ENCODE measurements around the gene MIPEP.

Gene MIPEP

DNA sequence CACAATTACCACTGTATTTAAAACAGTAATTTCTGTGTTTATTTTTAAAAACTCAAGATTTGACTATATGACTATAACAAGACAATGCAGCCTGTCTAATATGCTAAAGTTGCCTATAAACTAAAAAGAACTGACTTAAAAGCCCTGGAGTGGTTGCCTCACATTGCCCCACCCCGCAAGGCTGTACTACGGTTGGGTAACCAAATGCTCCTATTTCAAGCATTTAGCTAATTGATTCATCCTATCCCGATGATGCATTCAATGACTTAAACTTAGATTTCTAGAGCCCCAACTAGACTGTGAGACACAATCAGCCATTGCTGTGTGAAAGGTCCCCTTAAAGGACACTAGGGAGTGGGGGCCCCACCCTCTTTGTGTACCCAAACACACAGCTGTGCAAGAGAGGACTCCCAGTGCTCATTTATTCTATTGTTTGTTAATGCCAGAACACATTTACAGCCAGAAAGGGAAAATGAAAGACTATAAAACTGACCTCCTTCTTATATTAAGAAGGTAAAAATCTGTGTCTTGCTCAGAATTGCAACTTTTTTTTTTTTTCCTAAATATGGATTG, 66.9 kb downstream of the MIPEP start:
- H3K36me3 ChIP-seq (ENCODE audit: insufficient read depth, low read length), result no peaks in the 10 kb centered on the region
- H3K4me3 ChIP-seq (ENCODE audit: low read depth in 1 of 2, low read length in 2 of 2), result no peak overlapping the region
- H3K27me3 ChIP-seq (ENCODE audit: control insufficient read depth in 1 of 2, insufficient read depth in 2 of 2, low read length in 2 of 2), result no peaks in the 10 kb centered on the region
- no peak overlapping the region for H3K27ac ChIP-seq (ENCODE audit: low read depth, low read length)
- no peaks in the 10 kb centered on the region for H3K9me3 ChIP-seq (ENCODE audit: low read length)
- H3K4me1 ChIP-seq (ENCODE audit: insufficient read depth, low read length), result no peaks in the 10 kb centered on the region
- no peak overlapping the region for H3K9ac ChIP-seq (ENCODE audit: low read length)

GRCh38 chr13:23820530-23820929, 68.7 kb downstream of the MIPEP start:
- no peak overlapping the region for H3K4me3 ChIP-seq (ENCODE audit: low read depth in 1 of 2, low read length in 2 of 2)
- no peak overlapping the region for H3K27ac ChIP-seq (ENCODE audit: low read depth, low read length)
- no peaks in the 10 kb centered on the region for H3K9me3 ChIP-seq (ENCODE audit: low read length)
- no peaks in the 10 kb centered on the region for H3K36me3 ChIP-seq (ENCODE audit: insufficient read depth, low read length)
- H3K27me3 ChIP-seq (ENCODE audit: control insufficient read depth in 1 of 2, insufficient read depth in 2 of 2, low read length in 2 of 2), result no peaks in the 10 kb centered on the region
- no peak overlapping the region for H3K9ac ChIP-seq (ENCODE audit: low read length)
- H3K4me1 ChIP-seq (ENCODE audit: insufficient read depth, low read length), result no peaks in the 10 kb centered on the region

GRCh38 chr13:23817830-23818229, 71.4 kb downstream of the MIPEP start:
- H3K27ac ChIP-seq (ENCODE audit: low read depth, low read length), result no peak overlapping the region

GRCh38 chr13:23817136-23817535, 72.1 kb downstream of the MIPEP start:
- H3K27ac ChIP-seq (ENCODE audit: low read depth, low read length), result no peak overlapping the region
- H3K4me3 ChIP-seq (ENCODE audit: low read depth in 1 of 2, low read length in 2 of 2), result no peak overlapping the region
- H3K36me3 ChIP-seq (ENCODE audit: insufficient read depth, low read length), result no peaks in the 10 kb centered on the region
- no peaks in the 10 kb centered on the region for H3K27me3 ChIP-seq (ENCODE audit: control insufficient read depth in 1 of 2, insufficient read depth in 2 of 2, low read length in 2 of 2)
- H3K9ac ChIP-seq (ENCODE audit: low read length), result no peak overlapping the region
- H3K4me1 ChIP-seq (ENCODE audit: insufficient read depth, low read length), result no peaks in the 10 kb centered on the region
- no peaks in the 10 kb centered on the region for H3K9me3 ChIP-seq (ENCODE audit: low read length)

More at GRCh38 chr13:23817830-23818229, 71.4 kb downstream of the MIPEP start:
- no peaks in the 10 kb centered on the region for H3K36me3 ChIP-seq (ENCODE audit: insufficient read depth, low read length)
- H3K4me1 ChIP-seq (ENCODE audit: insufficient read depth, low read length), result no peaks in the 10 kb centered on the region
- no peaks in the 10 kb centered on the region for H3K9me3 ChIP-seq (ENCODE audit: low read length)
- no peaks in the 10 kb centered on the region for H3K27me3 ChIP-seq (ENCODE audit: control insufficient read depth in 1 of 2, insufficient read depth in 2 of 2, low read length in 2 of 2)
- H3K9ac ChIP-seq (ENCODE audit: low read length), result no peak overlapping the region
- no peak overlapping the region for H3K4me3 ChIP-seq (ENCODE audit: low read depth in 1 of 2, low read length in 2 of 2)

- Histone ChIP-seq H3K4me3 (ENCODE audit: low read depth in 1 of 2, low read length in 2 of 2) (no peak overlapping the region), H3K4me1 (ENCODE audit: insufficient read depth, low read length) (no peaks in the 10 kb centered on the region), H3K9me3 (ENCODE audit: low read length) (no peaks in the 10 kb centered on the region), H3K27ac (ENCODE audit: low read depth, low read length) (no peak overlapping the region), H3K9ac (ENCODE audit: low read length) (no peak overlapping the region), H3K36me3 (ENCODE audit: insufficient read depth, low read length) (no peaks in the 10 kb centered on the region), H3K27me3 (ENCODE audit: control insufficient read depth in 1 of 2, insufficient read depth in 2 of 2, low read length in 2 of 2) (no peaks in the 10 kb centered on the region)
These were observed 75.6 kb downstream of the MIPEP start for GRCh38 chr13:23813635-23814034.

- H3K9ac ChIP-seq (ENCODE audit: low read length), result no peak overlapping the region
- H3K4me1 ChIP-seq (ENCODE audit: insufficient read depth, low read length), result no peaks in the 10 kb centered on the region
- H3K9me3 ChIP-seq (ENCODE audit: low read length), result no peaks in the 10 kb centered on the region
- H3K27ac ChIP-seq (ENCODE audit: low read depth, low read length), result no peak overlapping the region
- no peaks in the 10 kb centered on the region for H3K36me3 ChIP-seq (ENCODE audit: insufficient read depth, low read length)
- H3K4me3 ChIP-seq (ENCODE audit: low read depth in 1 of 2, low read length in 2 of 2), result no peak overlapping the region
- H3K27me3 ChIP-seq (ENCODE audit: control insufficient read depth in 1 of 2, insufficient read depth in 2 of 2, low read length in 2 of 2), result no peaks in the 10 kb centered on the region
These were observed 77.7 kb downstream of the MIPEP start for GRCh38 chr13:23811366-23812062.

GRCh38 chr13:23810685-23811240, 78.4 kb downstream of the MIPEP start:
- no peaks in the 10 kb centered on the region for H3K36me3 ChIP-seq (ENCODE audit: insufficient read depth, low read length)
- no peak overlapping the region for H3K4me3 ChIP-seq (ENCODE audit: low read depth in 1 of 2, low read length in 2 of 2)
- H3K27ac ChIP-seq (ENCODE audit: low read depth, low read length), result no peak overlapping the region
- no peaks in the 10 kb centered on the region for H3K9me3 ChIP-seq (ENCODE audit: low read length)
- H3K4me1 ChIP-seq (ENCODE audit: insufficient read depth, low read length), result no peaks in the 10 kb centered on the region
- no peaks in the 10 kb centered on the region for H3K27me3 ChIP-seq (ENCODE audit: control insufficient read depth in 1 of 2, insufficient read depth in 2 of 2, low read length in 2 of 2)
- H3K9ac ChIP-seq (ENCODE audit: low read length), result no peak overlapping the region

- H3K9me3 ChIP-seq (ENCODE audit: low read length), result no peaks in the 10 kb centered on the region
- H3K27me3 ChIP-seq (ENCODE audit: control insufficient read depth in 1 of 2, insufficient read depth in 2 of 2, low read length in 2 of 2), result no peaks in the 10 kb centered on the region
- H3K4me3 ChIP-seq (ENCODE audit: low read depth in 1 of 2, low read length in 2 of 2), result no peak overlapping the region
- H3K36me3 ChIP-seq (ENCODE audit: insufficient read depth, low read length), result no peaks in the 10 kb centered on the region
- no peak overlapping the region for H3K27ac ChIP-seq (ENCODE audit: low read depth, low read length)
- no peak overlapping the region for H3K9ac ChIP-seq (ENCODE audit: low read length)
- no peaks in the 10 kb centered on the region for H3K4me1 ChIP-seq (ENCODE audit: insufficient read depth, low read length)
These were observed 80.4 kb downstream of the MIPEP start for GRCh38 chr13:23808803-23809202.

- H3K27me3 ChIP-seq (ENCODE audit: control insufficient read depth in 1 of 2, insufficient read depth in 2 of 2, low read length in 2 of 2), result no peaks in the 10 kb centered on the region
- H3K36me3 ChIP-seq (ENCODE audit: insufficient read depth, low read length), result no peaks in the 10 kb centered on the region
- no peaks in the 10 kb centered on the region for H3K9me3 ChIP-seq (ENCODE audit: low read length)
- no peak overlapping the region for H3K9ac ChIP-seq (ENCODE audit: low read length)
- no peaks in the 10 kb centered on the region for H3K4me1 ChIP-seq (ENCODE audit: insufficient read depth, low read length)
- no peak overlapping the region for H3K4me3 ChIP-seq (ENCODE audit: low read depth in 1 of 2, low read length in 2 of 2)
- no peak overlapping the region for H3K27ac ChIP-seq (ENCODE audit: low read depth, low read length)
These were observed 82.2 kb downstream of the MIPEP start for GRCh38 chr13:23806874-23807526.

DNA sequence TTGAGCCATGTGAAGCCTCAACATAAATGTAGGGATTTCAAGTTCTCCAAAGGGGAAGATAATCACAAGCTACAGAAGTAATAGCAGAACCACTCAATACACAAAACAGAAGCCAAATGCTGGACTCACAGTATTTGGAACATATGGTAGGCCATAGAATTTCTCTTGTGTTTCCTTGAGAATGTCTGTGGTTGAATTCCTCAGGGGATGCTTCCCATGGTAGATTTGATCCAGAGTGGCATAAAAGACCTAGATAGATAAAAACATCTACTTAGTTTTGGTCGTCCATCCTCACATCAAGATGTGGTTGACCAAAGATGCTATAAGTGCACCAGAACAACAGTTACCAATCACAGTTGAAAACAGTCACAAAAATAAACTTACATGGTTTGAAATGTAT, 83.4 kb downstream of the MIPEP start:
- Histone ChIP-seq H3K36me3 (ENCODE audit: insufficient read depth, low read length) (no peaks in the 10 kb centered on the region), H3K4me1 (ENCODE audit: insufficient read depth, low read length) (no peaks in the 10 kb centered on the region), H3K4me3 (ENCODE audit: low read depth in 1 of 2, low read length in 2 of 2) (no peak overlapping the region), H3K9me3 (ENCODE audit: low read length) (no peaks in the 10 kb centered on the region), H3K27me3 (ENCODE audit: control insufficient read depth in 1 of 2, insufficient read depth in 2 of 2, low read length in 2 of 2) (no peaks in the 10 kb centered on the region), H3K27ac (ENCODE audit: low read depth, low read length) (no peak overlapping the region), H3K9ac (ENCODE audit: low read length) (no peak overlapping the region)

DNA sequence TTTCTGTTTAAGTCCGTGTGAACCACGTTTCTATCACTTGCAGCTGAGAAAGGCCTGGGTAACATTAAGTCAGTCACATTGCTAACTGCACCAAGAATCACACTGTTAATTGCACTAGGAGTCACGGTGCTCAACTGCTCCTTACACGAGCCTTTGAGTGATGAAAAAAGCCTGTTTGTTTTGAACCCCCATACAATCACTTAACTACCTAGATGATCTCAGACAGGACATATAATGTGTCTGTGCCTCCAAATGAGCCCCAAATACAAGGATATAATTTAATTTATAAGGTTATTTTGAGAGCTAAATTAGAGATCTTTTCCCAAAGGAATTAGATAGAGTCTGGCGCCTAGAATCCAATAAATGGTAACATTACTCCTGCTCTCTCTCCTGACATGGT, 84.1 kb downstream of the MIPEP start:
- Histone ChIP-seq H3K4me3 (ENCODE audit: low read depth in 1 of 2, low read length in 2 of 2) (no peak overlapping the region), H3K4me1 (ENCODE audit: insufficient read depth, low read length) (no peaks in the 10 kb centered on the region), H3K27me3 (ENCODE audit: control insufficient read depth in 1 of 2, insufficient read depth in 2 of 2, low read length in 2 of 2) (no peaks in the 10 kb centered on the region), H3K9me3 (ENCODE audit: low read length) (no peaks in the 10 kb centered on the region), H3K27ac (ENCODE audit: low read depth, low read length) (no peak overlapping the region), H3K9ac (ENCODE audit: low read length) (no peak overlapping the region), H3K36me3 (ENCODE audit: insufficient read depth, low read length) (no peaks in the 10 kb centered on the region)

Data from muscle layer of colon (tissue), 2 donors.